Liver (tissue), 9 donors: ENCODE measurements around the gene TMEM255B. TPM values are rescaled to one million over a fixed set of nuclear protein-coding genes. Genes with fewer than 3 reads are reported as not detected.

ENCODE experiments used
- DNase-seq: peaks from one replicate; pipeline ENCODE4 v3.0.0-alpha.2; 2017; ENCODE audit warnings: low spot score
- H3K27ac ChIP-seq, 2 donors: one replicate each; pipeline ENCODE4 v1.7.0; 2013; ENCODE audit warnings: inconsistent platforms in 2 of 2, low read length in 2 of 2, control low read depth in 1 of 2, low read depth in 1 of 2, mild to moderate bottlenecking in 1 of 2
- H3K27me3 ChIP-seq, 4 donors: one replicate each; pipeline versions ENCODE4 v1.6.1 to v1.7.0; 2013; ENCODE audit warnings: low read length in 3 of 4, inconsistent platforms in 1 of 4, mild to moderate bottlenecking in 1 of 4, moderate library complexity in 1 of 4; ENCODE audit not compliant: control insufficient read depth in 4 of 4, insufficient read depth in 4 of 4
- H3K36me3 ChIP-seq, 4 donors: one replicate each; pipeline versions ENCODE4 v1.6.1 to v1.7.0; 2013; ENCODE audit warnings: low read length in 3 of 4, mild to moderate bottlenecking in 3 of 4, low read depth in 1 of 4, moderate library complexity in 1 of 4; ENCODE audit not compliant: control insufficient read depth in 4 of 4, insufficient read depth in 3 of 4
- H3K4me1 ChIP-seq, 4 donors: one replicate each; pipeline versions ENCODE4 v1.6.1 to v1.7.0; 2013; ENCODE audit warnings: low read length in 3 of 4, mild to moderate bottlenecking in 3 of 4, moderate library complexity in 1 of 4; ENCODE audit not compliant: control insufficient read depth in 4 of 4, insufficient read depth in 4 of 4
- H3K4me3 ChIP-seq, 3 donors: one replicate each; pipeline versions ENCODE4 v1.6.1 to v1.7.0; 2013; ENCODE audit warnings: low read length in 3 of 3, control low read depth in 1 of 3, low read depth in 1 of 3, mild to moderate bottlenecking in 1 of 3
- H3K9ac ChIP-seq, 2 donors: one replicate each; pipeline ENCODE4 v1.7.0; 2013; ENCODE audit warnings: low read length in 2 of 2, mild to moderate bottlenecking in 2 of 2, moderate library complexity in 2 of 2, control low read depth in 1 of 2, low read depth in 1 of 2
- H3K9me3 ChIP-seq, 4 donors: one replicate each; pipeline versions ENCODE4 v1.6.1 to v1.7.0; 2013; ENCODE audit warnings: low read length in 3 of 4; ENCODE audit not compliant: control insufficient read depth in 4 of 4
- CTCF ChIP-seq: fragments of 150-350 bp; IDR thresholded peaks from 2 replicates; pipeline ENCODE4 v1.5.1; 2017; ENCODE audit warnings: improper control_type of control experiment, low read depth, low read length; ENCODE audit not compliant: missing input control
- EGR1 ChIP-seq, 2 donors: IDR thresholded peaks; 2 replicates each; pipeline ENCODE4 v1.6.1; 2016 to 2018; ENCODE audit warnings: antibody characterized with exemption in 2 of 2, low read depth in 2 of 2
- FOXA2 ChIP-seq: IDR thresholded peaks from 2 replicates; pipeline ENCODE4 v1.6.1; 2016; ENCODE audit warnings: antibody characterized with exemption
- GABPA ChIP-seq, 2 donors: IDR thresholded peaks in 1 of 2; conservative IDR thresholded peaks in 1 of 2; 2 replicates each; pipeline ENCODE4 v1.6.1; 2016; ENCODE audit warnings: antibody characterized with exemption in 2 of 2, mild to moderate bottlenecking in 1 of 2, moderate library complexity in 1 of 2
- HNF4A ChIP-seq, 2 donors: conservative IDR thresholded peaks; 2 replicates each; pipeline ENCODE4 v1.6.1; 2016; ENCODE audit warnings: antibody characterized with exemption in 2 of 2, mild to moderate bottlenecking in 2 of 2
- HNF4G ChIP-seq: IDR thresholded peaks from 2 replicates; pipeline ENCODE4 v1.6.1; 2016; ENCODE audit warnings: antibody characterized with exemption
- MAX ChIP-seq: IDR thresholded peaks from 2 replicates; pipeline ENCODE4 v1.6.1; 2016; ENCODE audit warnings: antibody characterized with exemption
- NR2F2 ChIP-seq: IDR thresholded peaks from 2 replicates; pipeline ENCODE4 v1.6.1; 2016; ENCODE audit warnings: antibody characterized with exemption
- RAD21 ChIP-seq, 2 donors: IDR thresholded peaks; 2 replicates each; pipeline ENCODE4 v1.6.1; 2016; ENCODE audit warnings: antibody characterized with exemption in 2 of 2, mild to moderate bottlenecking in 2 of 2
- REST ChIP-seq: IDR thresholded peaks from 2 replicates; pipeline ENCODE4 v1.6.1; 2016; ENCODE audit warnings: antibody characterized with exemption, mild to moderate bottlenecking
- RXRA ChIP-seq, 2 donors: IDR thresholded peaks; 2 replicates each; pipeline ENCODE4 v1.6.1; 2017 to 2018; ENCODE audit warnings: antibody characterized with exemption in 2 of 2, mild to moderate bottlenecking in 1 of 2
- YY1 ChIP-seq: IDR thresholded peaks from 2 replicates; pipeline ENCODE4 v1.6.1; 2016; ENCODE audit warnings: antibody characterized with exemption, mild to moderate bottlenecking
- WGBS: extraction: QIAGEN DNeasy Blood & Tissue Kit; methylation state at CpG from one replicate; pipeline ENCODE4 v1.1.7; 2013; 5-methylcytosine and 5-hydroxymethylcytosine counted together
- polyA plus RNA-seq, 2 donors: library from polyadenylated mRNA; stranded (reverse) in 1 of 2; unstranded in 1 of 2; fragments of 200-250 nt in 1 of 2; fragments of >200 nt in 1 of 2; fragmentation: Nextera tagmentation in 1 of 2; extraction: Ambion mirVana in 1 of 2; gene quantifications; one replicate each; pipeline versions ENCODE4 v1.2.1 to v1.2.3, GENCODE V29; 2013 to 2015
- total RNA-seq, 2 donors: library from RNA; depleted of rRNA; stranded (reverse); fragments of >200 nt; gene quantifications; one replicate each; pipeline ENCODE4 v1.2.3, GENCODE V29; 2014
- donor health status: healthy.
- donor health status: healthy.
- donor health status: healthy.
- donor health status: healthy.
- donor health status: healthy.

TMEM255B gene
- total and polyA plus RNA-seq, 4 donors: 0.37 to 8.6 (median 3.5) TPM

- Histone ChIP-seq H3K4me3 (no peak overlapping the region), H3K36me3 (no peaks in the 10 kb centered on the region), H3K4me1 (peaks cover 13 to 38% (median 26%) of the 10 kb centered on the region in 4 donors), H3K9ac (no peak overlapping the region), H3K9me3 (no peaks in the 10 kb centered on the region), H3K27ac (no peak overlapping the region), H3K27me3 (no peaks in the 10 kb centered on the region)
- no peak for DNase-seq
- WGBS: 82% methylated on average over 23 of the region's 23 CpGs
- TF ChIP-seq REST: no peak
- no peak for TF ChIP-seq YY1
- no peak for TF ChIP-seq NR2F2
- TF ChIP-seq FOXA2: no peak
- peak in 1 of 2 donors; percentile 59 for TF ChIP-seq RXRA (IDR thresholded peaks at IDR 0.05)
- no peak for TF ChIP-seq EGR1 (IDR thresholded peaks at IDR 0.05; ENCODE audit: low read depth in 2 of 2)
Measured at GRCh38 chr13:113851826-113852535, 93.0 kb downstream of the TMEM255B start.

- Histone ChIP-seq H3K27me3 (no peaks in the 10 kb centered on the region), H3K36me3 (no peaks in the 10 kb centered on the region), H3K4me3 (no peak overlapping the region), H3K9me3 (no peaks in the 10 kb centered on the region), H3K9ac (no peak overlapping the region), H3K4me1 (peaks cover 13 to 38% (median 26%) of the 10 kb centered on the region in 4 donors), H3K27ac (peak overlapping the region; percentile 1 to 58)
- TF ChIP-seq REST: no peak
- no peak for TF ChIP-seq CTCF
- no peak for TF ChIP-seq MAX
- no peak for TF ChIP-seq FOXA2
- peak in 1 of 2 donors; percentile 61 for TF ChIP-seq RXRA (IDR thresholded peaks at IDR 0.05)
- no peak for TF ChIP-seq GABPA (IDR thresholded peaks at IDR 0.05 in 1 of 2, conservative IDR thresholded peaks at IDR 0.05 in 1 of 2)
- TF ChIP-seq RAD21 (IDR thresholded peaks at IDR 0.05): no peak
- peak in 1 of 2 donors; percentile 75 for TF ChIP-seq HNF4A (conservative IDR thresholded peaks at IDR 0.05)
- TF ChIP-seq HNF4G: no peak
- no peak for DNase-seq
- 60% methylated on average over 22 of the region's 22 CpGs for WGBS
Measured at GRCh38 chr13:113852536-113853517, 93.8 kb downstream of the TMEM255B start.
